Right lobe of liver (tissue), 4 donors: Measurements from ENCODE around the gene VPS4A.

ENCODE experiments used
- POLR2A ChIP-seq: fragments of 450-650 bp; IDR thresholded peaks from one replicate; pipeline ENCODE4 v1.6.1; 2017; ENCODE audit warnings: antibody characterized with exemption, mild to moderate bottlenecking
- TF ChIP-seq, protein P1 (sequence below), 4 donors: fragments of 200-600 bp in 3 of 4; fragments of 450-650 bp in 1 of 4; IDR thresholded peaks; one replicate each; pipeline versions ENCODE4 v1.5.1 to v1.8.0; 2016 to 2022; ENCODE audit warnings: antibody characterized with exemption in 4 of 4, mild to moderate bottlenecking in 2 of 4
- donor health status: DM: no; HTN: no; CAD: no.
- donor health status: DM: no; HTN: no; CAD: no.
- donor health status: DM: no; HTN: yes; CAD: no.

DNA sequence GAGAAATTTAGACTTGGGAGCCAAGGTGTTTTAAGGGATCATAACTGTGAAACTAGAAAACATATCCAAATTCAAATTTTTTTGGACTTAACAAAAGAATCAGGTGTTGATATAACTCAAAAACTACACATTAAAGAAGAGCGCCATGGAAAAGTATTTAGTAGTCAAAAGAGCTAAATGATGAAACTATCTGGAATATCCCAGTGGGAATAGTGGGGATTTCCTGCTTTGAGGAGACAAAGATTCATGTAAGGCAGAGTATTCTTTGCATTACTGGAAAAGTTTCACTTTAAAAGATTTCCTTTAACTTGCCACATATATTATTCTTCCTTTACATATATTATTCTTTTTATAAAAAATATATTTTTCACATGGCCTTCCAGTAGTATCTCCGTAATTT, 40.3 kb upstream of the VPS4A start:
- TF ChIP-seq, protein P1, sequence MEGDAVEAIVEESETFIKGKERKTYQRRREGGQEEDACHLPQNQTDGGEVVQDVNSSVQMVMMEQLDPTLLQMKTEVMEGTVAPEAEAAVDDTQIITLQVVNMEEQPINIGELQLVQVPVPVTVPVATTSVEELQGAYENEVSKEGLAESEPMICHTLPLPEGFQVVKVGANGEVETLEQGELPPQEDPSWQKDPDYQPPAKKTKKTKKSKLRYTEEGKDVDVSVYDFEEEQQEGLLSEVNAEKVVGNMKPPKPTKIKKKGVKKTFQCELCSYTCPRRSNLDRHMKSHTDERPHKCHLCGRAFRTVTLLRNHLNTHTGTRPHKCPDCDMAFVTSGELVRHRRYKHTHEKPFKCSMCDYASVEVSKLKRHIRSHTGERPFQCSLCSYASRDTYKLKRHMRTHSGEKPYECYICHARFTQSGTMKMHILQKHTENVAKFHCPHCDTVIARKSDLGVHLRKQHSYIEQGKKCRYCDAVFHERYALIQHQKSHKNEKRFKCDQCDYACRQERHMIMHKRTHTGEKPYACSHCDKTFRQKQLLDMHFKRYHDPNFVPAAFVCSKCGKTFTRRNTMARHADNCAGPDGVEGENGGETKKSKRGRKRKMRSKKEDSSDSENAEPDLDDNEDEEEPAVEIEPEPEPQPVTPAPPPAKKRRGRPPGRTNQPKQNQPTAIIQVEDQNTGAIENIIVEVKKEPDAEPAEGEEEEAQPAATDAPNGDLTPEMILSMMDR (IDR thresholded peaks at IDR 0.05), result no peak
- TF ChIP-seq POLR2A, result no peak
